Body of pancreas (tissue), 4 donors: ENCODE results near the gene TRAF3. TPM values are rescaled to one million over a fixed set of nuclear protein-coding genes. Genes with fewer than 3 reads are reported as not detected.
A peak's percentile ranks its signal among the peaks of the same experiment; 100 is the strongest.

Source experiments
- ATAC-seq: fragments of 150-250 bp; one replicate; pipeline ENCODE4 v1.9.1; 2016
- DNase-seq, 4 donors: peaks; one replicate each; pipeline ENCODE4 v3.0.0-alpha.2; 2019
- H3K27ac ChIP-seq, 4 donors: fragments of 200-600 bp; sonication (generic); 1 replicate in 3 of 4; 2 replicates in 1 of 4; pipeline versions ENCODE4 v1.5.1 to v1.6.1; 2016 to 2019; ENCODE audit warnings: mild to moderate bottlenecking in 1 of 4, mixed read lengths in 1 of 4, moderate library complexity in 1 of 4
- H3K27me3 ChIP-seq, 2 donors: fragments of 200-600 bp; sonication (generic); one replicate each; pipeline ENCODE4 v1.6.0; 2016; ENCODE audit warnings: mild to moderate bottlenecking in 1 of 2
- H3K36me3 ChIP-seq, 2 donors: fragments of 200-600 bp; sonication (generic); replicated peaks in 1 of 2; 2 replicates each; pipeline ENCODE4 v1.5.1; 2016; ENCODE audit warnings: low read depth in 2 of 2; ENCODE audit not compliant: insufficient read depth in 1 of 2
- H3K4me1 ChIP-seq: fragments of 200-600 bp; sonication (generic); one replicate; pipeline ENCODE4 v1.6.0; 2016
- H3K4me3 ChIP-seq, 2 donors: fragments of 200-600 bp; sonication (generic); 1 replicate in 1 of 2; 2 replicates in 1 of 2; pipeline ENCODE4 v1.5.1; 2016 to 2019
- H3K9me3 ChIP-seq, 3 donors: fragments of 200-600 bp; sonication (generic); 1 replicate in 2 of 3; 2 replicates in 1 of 3; pipeline ENCODE4 v1.5.1; 2016
- POLR2A ChIP-seq, 3 donors: fragments of 450-650 bp; IDR thresholded peaks; one replicate each; pipeline ENCODE4 v1.6.1; 2016; ENCODE audit warnings: antibody characterized with exemption in 3 of 3, mild to moderate bottlenecking in 2 of 3
- WGBS, 2 donors: methylation state at CpG; one replicate each; pipeline ENCODE4 v1.1.5; 2017; 5-methylcytosine and 5-hydroxymethylcytosine counted together
- intact Hi-C: fragments of 100-400 bp; cut with DNase I; formaldehyde crosslinking; loops from one replicate; pipeline ENCODE4 v1.15.1; 2023
- total RNA-seq, 2 donors: library from RNA; depleted of rRNA; stranded (reverse); fragments of >200 nt; gene quantifications; one replicate each; pipeline ENCODE4 v1.1.0, GENCODE V29; 2016
- TF ChIP-seq, protein P1 (sequence below), 7 experiments: fragments of 450-650 bp in 4 of 7; fragments of 200-600 bp in 3 of 7; sonication (generic) in 3 of 7; IDR thresholded peaks; one replicate each; pipeline ENCODE4 v1.5.1; 2016 to 2019; ENCODE audit warnings: antibody characterized with exemption in 7 of 7

TRAF3 gene
- total RNA-seq, 2 donors from 2014 or later = 10.4 to 22.7 TPM

DNA sequence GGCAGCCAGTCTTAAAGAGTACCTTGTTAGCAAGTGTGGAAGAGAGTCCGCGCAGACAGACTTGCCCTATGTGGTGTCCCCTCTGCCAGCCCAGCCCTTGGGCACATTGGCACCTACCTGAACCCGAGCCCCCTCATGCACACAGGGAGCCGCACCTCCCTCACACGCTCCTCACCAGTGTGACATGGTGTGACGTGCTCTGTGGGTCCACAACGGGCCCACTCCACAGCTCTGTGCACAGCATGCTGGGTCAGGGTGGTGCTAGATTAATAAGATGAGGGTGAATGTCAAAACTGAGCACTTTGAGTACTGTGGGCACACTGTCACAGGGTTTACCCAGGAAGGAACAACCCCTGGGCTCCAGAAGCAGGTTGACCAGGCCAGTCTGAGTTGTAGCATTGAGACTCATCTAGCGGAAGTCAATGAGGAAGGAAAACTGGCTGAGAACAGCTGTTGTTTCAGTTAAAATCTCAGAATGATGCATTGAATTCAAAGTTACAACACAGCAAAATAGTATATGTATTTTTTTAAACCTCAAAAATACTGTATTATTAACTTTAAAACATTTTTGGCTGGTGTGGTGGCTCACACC lies 91.8 kb downstream of the TRAF3 start:
- ATAC-seq (no peak), DNase-seq (peak in 1 of 4 donors; percentile 8)
- H3K4me3 ChIP-seq = no peak overlapping the region
- H3K4me1 ChIP-seq = peaks cover 11% of the 10 kb centered on the region
- TF ChIP-seq, protein P1, sequence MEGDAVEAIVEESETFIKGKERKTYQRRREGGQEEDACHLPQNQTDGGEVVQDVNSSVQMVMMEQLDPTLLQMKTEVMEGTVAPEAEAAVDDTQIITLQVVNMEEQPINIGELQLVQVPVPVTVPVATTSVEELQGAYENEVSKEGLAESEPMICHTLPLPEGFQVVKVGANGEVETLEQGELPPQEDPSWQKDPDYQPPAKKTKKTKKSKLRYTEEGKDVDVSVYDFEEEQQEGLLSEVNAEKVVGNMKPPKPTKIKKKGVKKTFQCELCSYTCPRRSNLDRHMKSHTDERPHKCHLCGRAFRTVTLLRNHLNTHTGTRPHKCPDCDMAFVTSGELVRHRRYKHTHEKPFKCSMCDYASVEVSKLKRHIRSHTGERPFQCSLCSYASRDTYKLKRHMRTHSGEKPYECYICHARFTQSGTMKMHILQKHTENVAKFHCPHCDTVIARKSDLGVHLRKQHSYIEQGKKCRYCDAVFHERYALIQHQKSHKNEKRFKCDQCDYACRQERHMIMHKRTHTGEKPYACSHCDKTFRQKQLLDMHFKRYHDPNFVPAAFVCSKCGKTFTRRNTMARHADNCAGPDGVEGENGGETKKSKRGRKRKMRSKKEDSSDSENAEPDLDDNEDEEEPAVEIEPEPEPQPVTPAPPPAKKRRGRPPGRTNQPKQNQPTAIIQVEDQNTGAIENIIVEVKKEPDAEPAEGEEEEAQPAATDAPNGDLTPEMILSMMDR (IDR thresholded peaks at IDR 0.05) = no peak
- no peak for TF ChIP-seq POLR2A (IDR thresholded peaks at IDR 0.05)
- intact Hi-C loops = no loop called here
- H3K36me3 ChIP-seq = no peaks in the 10 kb centered on the region
- H3K27me3 ChIP-seq = no peaks in the 10 kb centered on the region
- WGBS, 2 donors = 94 to 98% methylated on average over 7 to 8 of the region's 8 CpGs
- H3K27ac ChIP-seq = no peak overlapping the region
- H3K9me3 ChIP-seq = no peaks in the 10 kb centered on the region

DNA sequence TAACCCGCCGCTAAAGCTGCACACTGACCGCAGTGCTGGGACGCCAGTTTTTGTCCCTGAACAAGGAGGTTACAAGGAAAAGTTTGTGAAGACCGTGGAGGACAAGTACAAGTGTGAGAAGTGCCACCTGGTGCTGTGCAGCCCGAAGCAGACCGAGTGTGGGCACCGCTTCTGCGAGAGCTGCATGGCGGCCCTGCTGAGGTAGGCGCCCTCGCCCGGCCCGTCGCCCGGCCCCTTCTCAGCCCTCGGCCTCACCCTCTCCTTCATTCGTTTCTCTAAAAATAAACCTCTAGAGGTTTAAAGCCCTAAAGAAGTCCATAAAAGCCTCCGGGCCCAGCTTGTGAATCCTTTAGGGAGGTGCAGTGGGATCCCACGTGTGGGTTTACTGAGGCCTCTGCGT lies 93.0 kb downstream of the TRAF3 start:
- Histone ChIP-seq H3K4me3 (no peak overlapping the region), H3K36me3 (no peaks in the 10 kb centered on the region), H3K27me3 (no peaks in the 10 kb centered on the region), H3K27ac (no peak overlapping the region), H3K4me1 (peaks cover 11% of the 10 kb centered on the region), H3K9me3 (no peaks in the 10 kb centered on the region)
- WGBS, 2 donors = 93 to 94% methylated on average over 13 to 21 of the region's 21 CpGs
- no peak for ATAC-seq
- intact Hi-C loops = no loop called here
- no peak for DNase-seq
- TF ChIP-seq POLR2A (IDR thresholded peaks at IDR 0.05) = no peak
- TF ChIP-seq, protein P1 (IDR thresholded peaks at IDR 0.05) = no peak

DNA sequence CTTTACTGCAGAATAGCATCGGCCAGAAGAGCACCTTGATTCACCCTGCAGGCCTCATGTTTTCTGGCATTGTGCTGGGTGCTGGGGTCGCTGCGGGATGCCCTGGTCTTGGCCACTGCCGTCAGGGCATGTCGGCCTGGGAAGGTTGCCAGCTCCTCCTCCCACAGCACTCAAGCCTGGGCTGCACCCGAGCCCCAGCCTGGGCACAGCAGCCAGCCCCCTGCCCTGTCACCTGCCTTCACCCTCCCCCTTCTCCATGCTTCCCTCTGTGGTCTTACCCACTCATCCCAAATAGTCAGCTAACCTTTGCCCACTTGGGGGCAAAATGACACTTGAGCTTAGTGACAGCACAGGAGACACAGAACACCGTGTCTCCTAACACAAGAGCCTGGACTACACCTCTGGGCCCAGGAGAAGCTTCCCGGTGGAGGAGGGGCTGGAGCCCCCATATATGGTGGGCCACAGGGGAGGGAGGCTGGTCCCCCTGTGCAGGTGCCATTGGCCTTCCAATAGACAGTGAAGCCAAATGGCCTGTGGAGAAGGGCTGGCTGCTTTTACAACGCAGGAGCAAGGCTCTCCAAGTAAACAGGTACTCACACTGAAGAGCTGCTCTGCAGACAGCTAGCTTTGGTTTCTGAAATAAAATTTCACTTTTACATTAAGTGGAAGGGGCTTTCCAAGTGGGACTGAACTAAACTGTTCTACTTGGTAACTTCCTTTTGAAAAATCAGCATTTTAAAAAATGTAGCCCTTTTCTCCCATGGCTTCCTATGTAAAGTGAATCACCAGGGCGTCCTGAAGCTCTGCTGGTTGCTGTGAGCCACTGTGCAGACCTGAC lies 94.0 kb downstream of the TRAF3 start:
- no peaks in the 10 kb centered on the region for H3K9me3 ChIP-seq
- H3K36me3 ChIP-seq = peaks cover 0 to 2% of the 10 kb centered on the region in 2 donors
- no peak for ATAC-seq
- H3K27me3 ChIP-seq = no peaks in the 10 kb centered on the region
- TF ChIP-seq, protein P1 (IDR thresholded peaks at IDR 0.05) = no peak
- no peak for TF ChIP-seq POLR2A (IDR thresholded peaks at IDR 0.05)
- H3K27ac ChIP-seq = no peak overlapping the region
- intact Hi-C loops = no loop called here
- WGBS, 2 donors = 79 to 89% methylated on average over 5 to 9 of the region's 10 CpGs
- no peak overlapping the region for H3K4me3 ChIP-seq
- H3K4me1 ChIP-seq = peaks cover 11% of the 10 kb centered on the region
- DNase-seq = no peak

DNA sequence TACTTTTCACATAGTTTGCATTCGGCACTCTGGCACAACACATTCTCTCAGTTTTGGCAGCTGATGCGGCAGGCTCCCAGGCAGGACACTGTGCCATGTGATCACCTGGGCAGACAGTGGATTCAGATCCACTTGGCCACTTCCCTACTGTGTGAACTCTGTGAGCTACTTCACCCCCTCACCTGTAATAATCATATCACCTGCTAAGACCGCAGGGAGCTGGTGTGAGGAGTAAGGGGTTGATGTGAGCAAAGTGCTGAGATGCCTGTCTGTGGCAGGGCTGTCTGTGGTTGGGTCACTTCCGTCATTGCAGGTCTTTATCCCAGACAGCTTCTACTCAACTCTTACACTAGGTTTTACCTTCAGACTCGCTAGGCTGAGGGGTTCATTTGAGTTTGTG lies 94.8 kb downstream of the TRAF3 start:
- Histone ChIP-seq H3K4me1 (peaks cover 11% of the 10 kb centered on the region), H3K4me3 (no peak overlapping the region), H3K36me3 (peaks cover 0 to 6% of the 10 kb centered on the region in 2 donors), H3K9me3 (no peaks in the 10 kb centered on the region), H3K27me3 (no peaks in the 10 kb centered on the region), H3K27ac (no peak overlapping the region)
- ATAC-seq (no peak), DNase-seq (no peak)
- TF ChIP-seq POLR2A (IDR thresholded peaks at IDR 0.05) = no peak
- TF ChIP-seq, protein P1 (IDR thresholded peaks at IDR 0.05) = no peak
- intact Hi-C loops = no loop called here
- 93 to 98% methylated on average over 4 to 5 of the region's 5 CpGs for WGBS, 2 donors
